Measurements from ENCODE around the gene C10orf95.

- no peak for TF ChIP-seq CTCF (tag by site-specific recombination; IDR thresholded peaks at IDR 0.05)
- TF ChIP-seq ZNF292 (tag by site-specific recombination; IDR thresholded peaks at IDR 0.05; ENCODE audit: borderline replicate concordance, low read depth): no peak
- TF ChIP-seq ZNF560 (tag by site-specific recombination; IDR thresholded peaks at IDR 0.05; ENCODE audit: borderline replicate concordance): no peak
- no peak for TF ChIP-seq SALL2 (tag by site-specific recombination; IDR thresholded peaks at IDR 0.05; ENCODE audit: borderline replicate concordance)
- no peak for TF ChIP-seq ZNF654 (tag by site-specific recombination; IDR thresholded peaks at IDR 0.05; ENCODE audit: low read depth)
- TF ChIP-seq, protein P1, sequence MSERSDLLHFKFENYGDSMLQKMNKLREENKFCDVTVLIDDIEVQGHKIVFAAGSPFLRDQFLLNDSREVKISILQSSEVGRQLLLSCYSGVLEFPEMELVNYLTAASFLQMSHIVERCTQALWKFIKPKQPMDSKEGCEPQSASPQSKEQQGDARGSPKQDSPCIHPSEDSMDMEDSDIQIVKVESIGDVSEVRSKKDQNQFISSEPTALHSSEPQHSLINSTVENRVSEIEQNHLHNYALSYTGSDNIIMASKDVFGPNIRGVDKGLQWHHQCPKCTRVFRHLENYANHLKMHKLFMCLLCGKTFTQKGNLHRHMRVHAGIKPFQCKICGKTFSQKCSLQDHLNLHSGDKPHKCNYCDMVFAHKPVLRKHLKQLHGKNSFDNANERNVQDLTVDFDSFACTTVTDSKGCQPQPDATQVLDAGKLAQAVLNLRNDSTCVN (tag by site-specific recombination; optimal IDR thresholded peaks at IDR 0.05): no peak
- TF ChIP-seq, protein P2, sequence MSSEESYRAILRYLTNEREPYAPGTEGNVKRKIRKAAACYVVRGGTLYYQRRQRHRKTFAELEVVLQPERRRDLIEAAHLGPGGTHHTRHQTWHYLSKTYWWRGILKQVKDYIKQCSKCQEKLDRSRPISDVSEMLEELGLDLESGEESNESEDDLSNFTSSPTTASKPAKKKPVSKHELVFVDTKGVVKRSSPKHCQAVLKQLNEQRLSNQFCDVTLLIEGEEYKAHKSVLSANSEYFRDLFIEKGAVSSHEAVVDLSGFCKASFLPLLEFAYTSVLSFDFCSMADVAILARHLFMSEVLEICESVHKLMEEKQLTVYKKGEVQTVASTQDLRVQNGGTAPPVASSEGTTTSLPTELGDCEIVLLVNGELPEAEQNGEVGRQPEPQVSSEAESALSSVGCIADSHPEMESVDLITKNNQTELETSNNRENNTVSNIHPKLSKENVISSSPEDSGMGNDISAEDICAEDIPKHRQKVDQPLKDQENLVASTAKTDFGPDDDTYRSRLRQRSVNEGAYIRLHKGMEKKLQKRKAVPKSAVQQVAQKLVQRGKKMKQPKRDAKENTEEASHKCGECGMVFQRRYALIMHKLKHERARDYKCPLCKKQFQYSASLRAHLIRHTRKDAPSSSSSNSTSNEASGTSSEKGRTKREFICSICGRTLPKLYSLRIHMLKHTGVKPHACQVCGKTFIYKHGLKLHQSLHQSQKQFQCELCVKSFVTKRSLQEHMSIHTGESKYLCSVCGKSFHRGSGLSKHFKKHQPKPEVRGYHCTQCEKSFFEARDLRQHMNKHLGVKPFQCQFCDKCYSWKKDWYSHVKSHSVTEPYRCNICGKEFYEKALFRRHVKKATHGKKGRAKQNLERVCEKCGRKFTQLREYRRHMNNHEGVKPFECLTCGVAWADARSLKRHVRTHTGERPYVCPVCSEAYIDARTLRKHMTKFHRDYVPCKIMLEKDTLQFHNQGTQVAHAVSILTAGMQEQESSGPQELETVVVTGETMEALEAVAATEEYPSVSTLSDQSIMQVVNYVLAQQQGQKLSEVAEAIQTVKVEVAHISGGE (tag by site-specific recombination; conservative IDR thresholded peaks at IDR 0.05; ENCODE audit: low read depth): no peak
- no peak for TF ChIP-seq ZNF529 (tag by site-specific recombination; IDR thresholded peaks at IDR 0.05; ENCODE audit: insufficient replicate concordance)
- TF ChIP-seq ZNF423 (tag by site-specific recombination; IDR thresholded peaks at IDR 0.05): no peak
- TF ChIP-seq, protein P3, sequence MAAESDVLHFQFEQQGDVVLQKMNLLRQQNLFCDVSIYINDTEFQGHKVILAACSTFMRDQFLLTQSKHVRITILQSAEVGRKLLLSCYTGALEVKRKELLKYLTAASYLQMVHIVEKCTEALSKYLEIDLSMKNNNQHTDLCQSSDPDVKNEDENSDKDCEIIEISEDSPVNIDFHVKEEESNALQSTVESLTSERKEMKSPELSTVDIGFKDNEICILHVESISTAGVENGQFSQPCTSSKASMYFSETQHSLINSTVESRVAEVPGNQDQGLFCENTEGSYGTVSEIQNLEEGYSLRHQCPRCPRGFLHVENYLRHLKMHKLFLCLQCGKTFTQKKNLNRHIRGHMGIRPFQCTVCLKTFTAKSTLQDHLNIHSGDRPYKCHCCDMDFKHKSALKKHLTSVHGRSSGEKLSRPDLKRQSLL (tag by site-specific recombination; IDR thresholded peaks at IDR 0.05): no peak
- TF ChIP-seq ZNF10 (tag by site-specific recombination; IDR thresholded peaks at IDR 0.05): no peak
Observed at GRCh38 chr10:102457591-102458150, 6.3 kb upstream of the C10orf95 start.
